Transverse colon (tissue), 4 donors: Measurements from ENCODE around the gene EYA2.

Experiments used
- EP300 ChIP-seq: sonication (generic); formaldehyde crosslinking; IDR thresholded peaks from one replicate; pipeline ENCODE4 v1.6.1; 2017; ENCODE audit warnings: antibody characterized with exemption, low read depth
- POLR2A ChIP-seq: fragments of 450-650 bp; IDR thresholded peaks from one replicate; pipeline ENCODE4 v1.6.1; 2016; ENCODE audit warnings: antibody characterized with exemption, mild to moderate bottlenecking, moderate library complexity
- POLR2AphosphoS5 ChIP-seq, 3 donors: sonication (generic); formaldehyde crosslinking; IDR thresholded peaks; one replicate each; pipeline ENCODE4 v1.6.1; 2016; ENCODE audit warnings: antibody characterized with exemption in 3 of 3
- TF ChIP-seq, protein P1 (sequence below), 5 experiments: fragments of 200-600 bp in 3 of 5; fragments of 450-650 bp in 2 of 5; sonication (generic) in 3 of 5; IDR thresholded peaks; 1 replicate in 2 of 5; 2 replicates in 3 of 5; pipeline ENCODE4 v1.5.1; 2016 to 2017; ENCODE audit warnings: antibody characterized with exemption in 5 of 5, inconsistent platforms in 3 of 5, mild to moderate bottlenecking in 2 of 5, moderate library complexity in 1 of 5

DNA sequence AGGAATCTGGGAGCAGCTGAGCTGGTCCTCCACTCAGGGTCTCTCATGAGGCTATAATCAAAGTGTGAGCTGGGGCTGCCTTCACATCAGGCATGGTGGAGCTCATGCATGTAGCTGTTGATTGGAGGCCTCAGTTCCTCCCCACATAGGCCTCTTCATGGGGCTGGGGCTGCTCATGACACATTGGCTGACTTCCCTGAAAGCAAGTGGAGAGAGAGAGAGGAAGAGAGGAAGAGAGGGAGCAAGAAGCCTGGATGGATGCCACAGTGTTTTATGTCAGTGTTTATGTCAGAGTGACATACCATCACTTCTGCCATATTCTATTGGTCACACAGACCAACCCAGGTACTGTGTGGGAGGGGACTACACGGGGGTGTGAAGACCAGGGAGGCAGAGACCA is 43.8 kb downstream of the EYA2 start:
- TF ChIP-seq POLR2AphosphoS5 (IDR thresholded peaks at IDR 0.05): no peak
- TF ChIP-seq POLR2A: no peak
- TF ChIP-seq, protein P1, sequence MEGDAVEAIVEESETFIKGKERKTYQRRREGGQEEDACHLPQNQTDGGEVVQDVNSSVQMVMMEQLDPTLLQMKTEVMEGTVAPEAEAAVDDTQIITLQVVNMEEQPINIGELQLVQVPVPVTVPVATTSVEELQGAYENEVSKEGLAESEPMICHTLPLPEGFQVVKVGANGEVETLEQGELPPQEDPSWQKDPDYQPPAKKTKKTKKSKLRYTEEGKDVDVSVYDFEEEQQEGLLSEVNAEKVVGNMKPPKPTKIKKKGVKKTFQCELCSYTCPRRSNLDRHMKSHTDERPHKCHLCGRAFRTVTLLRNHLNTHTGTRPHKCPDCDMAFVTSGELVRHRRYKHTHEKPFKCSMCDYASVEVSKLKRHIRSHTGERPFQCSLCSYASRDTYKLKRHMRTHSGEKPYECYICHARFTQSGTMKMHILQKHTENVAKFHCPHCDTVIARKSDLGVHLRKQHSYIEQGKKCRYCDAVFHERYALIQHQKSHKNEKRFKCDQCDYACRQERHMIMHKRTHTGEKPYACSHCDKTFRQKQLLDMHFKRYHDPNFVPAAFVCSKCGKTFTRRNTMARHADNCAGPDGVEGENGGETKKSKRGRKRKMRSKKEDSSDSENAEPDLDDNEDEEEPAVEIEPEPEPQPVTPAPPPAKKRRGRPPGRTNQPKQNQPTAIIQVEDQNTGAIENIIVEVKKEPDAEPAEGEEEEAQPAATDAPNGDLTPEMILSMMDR (IDR thresholded peaks at IDR 0.05): no peak
- no peak for TF ChIP-seq EP300
